Activated T-cell treated with anti-CD3 and anti-CD28 coated beads, Interleukin-2, amount 50 U/mL, for 24 hours (primary cell): Measurements from ENCODE around the gene TRABD.
"Not testable (repeated sequence)": the region's sequence is repeated elsewhere in the genome, so short reads cannot be mapped to it uniquely, and the experiment has no call there.

ENCODE experiments used
- DNase-seq: peaks from one replicate; pipeline ENCODE4 v3.0.0-alpha.2; 2020
- H3K27ac Mint-ChIP-seq: 2 replicates; pipeline ENCODE4 v1.8.0; 2020; ENCODE audit warnings: mild to moderate bottlenecking, mixed read lengths
- H3K27me3 Mint-ChIP-seq: 2 replicates; pipeline ENCODE4 v1.8.0; 2020; ENCODE audit warnings: mixed read lengths
- H3K36me3 Mint-ChIP-seq: 2 replicates; pipeline ENCODE4 v1.8.0; 2020; ENCODE audit warnings: low read depth, mixed read lengths
- H3K4me1 Mint-ChIP-seq: 2 replicates; pipeline ENCODE4 v1.8.0; 2020; ENCODE audit warnings: low read depth, mixed read lengths
- H3K4me3 Mint-ChIP-seq: 2 replicates; pipeline ENCODE4 v1.8.0; 2020; ENCODE audit warnings: mild to moderate bottlenecking, moderate library complexity, mixed read lengths
- H3K9me3 Mint-ChIP-seq: 2 replicates; pipeline ENCODE4 v1.8.0; 2020; ENCODE audit warnings: mixed read lengths

The TRABD gene

DNA sequence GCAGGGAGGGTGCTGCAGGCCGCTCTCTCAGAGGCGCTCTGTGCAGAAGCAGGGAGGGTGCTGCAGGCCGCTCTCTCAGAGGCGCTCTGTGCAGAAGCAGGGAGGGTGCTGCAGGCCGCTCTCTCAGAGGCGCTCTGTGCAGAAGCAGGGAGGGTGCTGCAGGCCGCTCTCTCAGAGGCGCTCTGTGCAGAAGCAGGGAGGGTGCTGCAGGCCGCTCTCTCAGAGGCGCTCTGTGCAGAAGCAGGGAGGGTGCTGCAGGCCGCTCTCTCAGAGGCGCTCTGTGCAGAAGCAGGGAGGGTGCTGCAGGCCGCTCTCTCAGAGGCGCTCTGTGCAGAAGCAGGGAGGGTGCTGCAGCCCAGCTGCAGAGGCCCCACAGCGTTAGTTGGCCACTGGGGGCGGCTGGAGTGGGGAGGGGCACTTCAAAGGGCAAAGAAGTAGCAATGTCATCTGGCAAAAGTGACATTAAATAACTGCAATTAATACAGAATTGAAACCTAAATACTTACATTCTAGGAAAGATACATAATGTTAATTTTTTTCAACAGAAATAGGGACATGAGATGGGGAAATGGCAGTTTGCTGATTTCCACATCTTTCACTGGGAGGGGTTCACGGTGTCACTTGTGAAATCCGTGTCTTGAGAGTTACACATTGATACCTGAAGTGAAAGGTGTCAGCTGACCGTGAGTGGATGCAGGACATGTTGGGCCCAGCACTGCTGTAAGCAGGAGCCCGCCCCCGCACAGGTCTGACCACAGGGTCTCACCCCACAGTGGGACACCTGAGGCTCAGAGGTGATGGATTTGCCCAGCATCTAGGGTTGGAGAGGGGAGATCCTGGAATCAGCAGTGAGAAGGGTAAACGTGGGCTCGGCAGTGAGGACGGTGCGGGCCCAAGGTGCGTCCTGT, 38.2 kb upstream of the TRABD start:
- H3K4me1 Mint-ChIP-seq, H3K4me3 Mint-ChIP-seq, DNase-seq, H3K27ac Mint-ChIP-seq, H3K27me3 Mint-ChIP-seq, H3K36me3 Mint-ChIP-seq, H3K9me3 Mint-ChIP-seq: not testable (repeated sequence)

DNA sequence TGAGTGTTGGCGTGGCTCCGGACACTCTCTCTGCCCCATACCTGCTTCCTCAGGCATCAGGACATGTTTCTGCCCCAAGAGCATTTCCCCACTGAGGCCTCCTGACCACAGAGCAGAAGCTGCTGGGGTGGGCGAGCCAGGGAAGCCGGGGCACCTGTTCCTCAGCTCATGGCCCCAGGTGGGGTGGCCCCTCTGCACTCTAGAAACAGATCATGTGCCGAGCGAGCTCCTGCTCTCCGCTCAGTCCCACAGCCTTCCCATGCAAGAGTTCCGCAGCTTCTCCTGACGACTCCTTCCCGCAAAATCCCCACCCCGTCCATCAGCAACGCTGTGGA, 37.6 kb upstream of the TRABD start:
- Mint-ChIP-seq H3K4me1 (peaks cover 3% of the 10 kb centered on the region), H3K27me3 (peaks cover 5% of the 10 kb centered on the region), H3K4me3 (no peak overlapping the region), H3K36me3 (no peaks in the 10 kb centered on the region), H3K27ac (no peak overlapping the region), H3K9me3 (no peaks in the 10 kb centered on the region)
- DNase-seq: no peak

DNA sequence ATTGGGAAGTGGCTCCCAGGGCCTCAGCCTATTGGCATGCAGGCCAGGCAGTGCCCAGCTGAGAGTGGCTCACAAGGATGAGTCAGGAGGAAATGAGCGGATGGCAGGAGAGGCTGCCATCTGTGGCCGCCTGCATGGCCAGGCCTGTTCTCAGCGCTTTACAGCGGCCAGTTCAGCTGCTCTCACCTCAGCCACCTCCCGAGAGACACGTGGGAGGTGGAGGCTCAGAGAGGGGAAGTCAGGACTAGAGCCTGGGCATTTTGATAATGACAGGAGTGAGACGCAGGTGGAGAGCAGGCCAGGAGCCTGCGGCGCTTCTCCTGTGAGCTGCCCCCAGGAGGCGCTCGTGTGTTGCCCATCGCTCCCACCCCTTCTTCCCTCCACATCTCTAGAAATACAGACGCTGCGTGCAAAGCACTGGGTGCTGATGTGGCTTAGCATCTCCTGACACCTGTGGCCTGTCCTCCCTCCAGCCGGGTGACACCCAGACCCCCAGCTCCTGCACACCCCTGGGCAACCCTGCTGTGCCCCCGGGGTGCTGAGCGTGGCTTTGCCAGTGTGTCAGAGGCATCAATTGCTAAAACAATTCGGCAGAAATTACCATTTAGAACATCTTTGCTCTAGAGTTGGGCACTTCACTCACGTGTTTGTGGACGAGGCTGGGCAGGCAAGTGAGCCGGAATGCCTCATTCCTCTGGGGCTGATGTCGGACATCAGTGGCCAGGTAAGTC, 36.6 kb upstream of the TRABD start:
- Mint-ChIP-seq H3K27me3 (peaks cover 3% of the 10 kb centered on the region), H3K4me3 (no peak overlapping the region), H3K9me3 (no peaks in the 10 kb centered on the region), H3K36me3 (no peaks in the 10 kb centered on the region), H3K4me1 (peaks cover 3% of the 10 kb centered on the region), H3K27ac (no peak overlapping the region)
- peak; percentile 83 for DNase-seq

DNA sequence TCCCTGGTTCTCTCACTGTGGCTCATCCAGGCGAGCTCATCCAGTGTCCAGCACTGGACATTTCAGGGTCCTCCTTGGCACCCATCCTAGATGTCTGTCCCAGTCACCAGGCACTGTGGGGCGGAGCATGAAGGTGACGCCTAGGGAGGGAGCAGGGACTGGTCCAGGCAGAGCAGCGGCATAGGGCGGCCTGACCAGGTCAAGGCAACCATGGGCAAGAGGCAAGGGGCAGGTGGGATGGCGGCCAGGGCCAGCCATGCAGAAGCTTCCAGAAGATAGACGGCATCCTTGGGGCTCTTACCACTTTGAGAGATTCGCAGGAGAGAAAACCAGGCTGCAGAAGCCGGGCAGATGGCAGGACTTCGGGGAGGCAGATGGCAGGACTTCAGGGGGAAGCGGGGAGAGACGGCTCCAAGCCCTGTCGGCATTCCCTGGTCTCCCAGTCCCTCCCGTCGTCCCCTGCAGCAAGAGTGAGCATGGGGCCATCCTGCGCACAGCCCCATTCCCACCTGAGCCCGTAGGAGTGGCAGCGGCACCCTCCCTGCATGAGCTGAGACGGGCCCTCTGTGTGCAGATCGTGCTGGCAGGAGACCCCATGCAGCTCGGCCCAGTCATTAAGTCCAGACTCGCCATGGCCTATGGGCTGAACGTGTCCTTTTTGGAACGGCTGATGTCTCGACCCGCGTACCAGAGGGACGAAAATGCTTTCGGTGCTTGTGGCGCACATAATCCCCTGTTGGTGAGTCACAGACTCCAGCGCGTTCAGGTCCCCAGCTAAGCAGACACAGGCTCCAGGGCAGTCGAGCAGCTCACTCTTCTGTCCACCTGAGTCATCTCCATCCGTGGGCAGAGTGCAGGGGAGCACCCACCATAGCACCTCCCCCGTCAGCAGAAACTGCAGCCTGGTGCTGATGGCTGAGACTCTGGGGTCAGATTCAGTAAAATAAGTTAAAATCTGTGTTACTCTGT, 35.3 kb upstream of the TRABD start:
- H3K4me1 Mint-ChIP-seq: peaks cover 3% of the 10 kb centered on the region
- peaks cover 3% of the 10 kb centered on the region for H3K27me3 Mint-ChIP-seq
- DNase-seq: no peak
- H3K36me3 Mint-ChIP-seq: no peaks in the 10 kb centered on the region
- no peak overlapping the region for H3K27ac Mint-ChIP-seq
- no peaks in the 10 kb centered on the region for H3K9me3 Mint-ChIP-seq
- no peak overlapping the region for H3K4me3 Mint-ChIP-seq

DNA sequence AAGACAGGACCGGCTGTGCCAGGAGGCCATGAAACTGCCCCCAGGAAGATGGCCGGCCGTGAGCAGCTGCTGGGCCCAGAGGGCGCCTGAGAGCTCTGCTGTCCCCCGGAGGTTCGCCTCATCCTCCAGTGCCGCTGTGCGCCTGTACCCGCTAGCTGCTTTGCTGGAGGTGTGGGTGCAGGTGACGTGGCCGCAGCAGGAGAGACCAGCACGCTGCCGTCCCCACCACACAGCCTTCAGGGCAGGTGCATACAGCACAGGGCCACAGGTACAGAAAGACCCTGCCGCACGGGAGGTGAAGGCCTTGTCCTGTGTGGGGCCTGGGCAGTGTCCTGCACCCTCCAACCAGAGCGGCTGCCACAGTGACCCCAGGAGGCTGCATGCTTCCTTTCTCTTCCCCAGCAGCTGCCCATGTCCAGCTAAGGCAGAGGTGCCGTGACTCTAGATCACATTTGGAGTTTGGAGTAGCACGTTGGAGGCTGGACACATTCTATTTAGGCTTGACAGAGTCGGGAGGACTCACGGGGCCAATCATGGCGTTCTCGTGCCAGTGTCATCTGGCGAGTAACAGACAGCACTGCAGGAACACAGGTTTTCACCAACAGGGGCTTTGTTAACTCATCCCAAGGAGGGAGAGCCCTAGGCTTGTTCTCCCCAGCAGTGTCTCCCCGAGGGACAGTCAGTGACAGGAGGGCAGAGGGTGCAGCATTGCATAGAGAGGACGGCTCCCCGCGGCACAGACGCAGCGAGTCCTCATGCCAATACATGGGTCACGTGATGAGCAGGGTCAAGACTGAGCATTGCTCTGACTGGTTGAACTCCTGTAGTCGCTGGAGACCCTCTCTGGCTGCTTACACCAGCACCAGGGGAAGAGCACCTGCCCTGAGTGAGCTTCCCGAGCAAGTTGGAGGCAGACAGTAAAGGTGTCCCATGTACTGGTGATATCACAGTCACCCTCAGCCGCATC, 33.9 kb upstream of the TRABD start:
- no peak for DNase-seq
- no peak overlapping the region for H3K4me3 Mint-ChIP-seq
- no peak overlapping the region for H3K27ac Mint-ChIP-seq
- H3K27me3 Mint-ChIP-seq: peaks cover 3% of the 10 kb centered on the region
- no peaks in the 10 kb centered on the region for H3K9me3 Mint-ChIP-seq
- peaks cover 3% of the 10 kb centered on the region for H3K4me1 Mint-ChIP-seq
- H3K36me3 Mint-ChIP-seq: no peaks in the 10 kb centered on the region

DNA sequence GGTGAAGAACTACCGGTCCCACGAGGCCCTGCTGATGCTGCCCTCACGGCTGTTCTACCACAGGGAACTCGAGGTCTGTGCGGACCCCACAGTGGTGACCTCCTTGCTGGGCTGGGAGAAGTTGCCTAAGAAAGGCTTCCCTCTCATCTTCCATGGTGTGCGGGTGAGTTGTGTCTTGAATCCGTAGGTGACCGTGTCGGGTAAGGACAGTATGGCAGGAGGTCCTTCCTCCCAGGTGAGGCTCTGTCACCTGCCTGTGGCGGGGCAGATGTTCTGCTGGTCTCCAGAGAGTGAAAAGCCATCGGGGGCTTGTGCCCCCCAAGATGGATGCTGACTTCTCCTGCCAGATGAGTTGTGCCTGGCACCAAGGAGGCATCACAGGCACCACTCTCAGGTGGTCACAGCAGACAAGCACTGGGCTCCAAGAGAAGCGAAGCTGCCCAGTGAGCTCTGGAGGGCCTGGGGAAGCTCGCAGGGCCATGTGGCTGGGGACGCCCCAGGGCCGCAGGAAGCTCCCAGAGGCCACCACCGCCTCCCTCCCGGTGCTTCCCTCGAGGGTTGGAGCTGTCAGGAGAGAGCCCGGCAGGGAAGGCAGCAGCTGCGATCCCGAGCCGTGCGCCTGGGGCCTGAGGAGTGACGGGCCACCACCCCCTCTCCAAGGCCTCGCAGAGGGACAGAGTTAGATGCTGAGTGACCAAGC, 32.5 kb upstream of the TRABD start:
- Mint-ChIP-seq H3K27ac (no peak overlapping the region), H3K27me3 (peaks cover 3% of the 10 kb centered on the region)

DNA sequence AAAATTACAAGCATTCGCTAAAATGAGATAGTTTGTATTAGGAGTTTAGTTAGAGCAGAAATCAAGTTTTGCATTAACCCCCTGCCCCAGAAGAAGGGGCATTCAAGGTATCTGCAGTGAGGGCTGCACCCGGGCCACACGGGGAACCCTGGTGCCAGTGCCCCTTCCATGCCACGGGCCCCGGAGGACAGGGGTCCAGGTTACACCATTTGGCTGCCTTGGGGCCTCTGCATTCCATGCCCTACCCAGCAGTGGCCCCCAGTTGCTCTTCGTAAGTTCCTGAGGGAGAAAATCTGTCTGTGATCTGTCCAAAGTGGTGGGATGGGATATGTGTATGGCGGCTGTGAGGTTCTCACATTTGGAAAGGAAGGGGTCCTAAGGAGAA, 32.0 kb upstream of the TRABD start:
- peaks cover 3% of the 10 kb centered on the region for H3K27me3 Mint-ChIP-seq
- peaks cover 3% of the 10 kb centered on the region for H3K4me1 Mint-ChIP-seq
- H3K9me3 Mint-ChIP-seq: no peaks in the 10 kb centered on the region
- H3K27ac Mint-ChIP-seq: no peak overlapping the region
- H3K36me3 Mint-ChIP-seq: no peaks in the 10 kb centered on the region
- H3K4me3 Mint-ChIP-seq: no peak overlapping the region
- DNase-seq: no peak

More for the DNA sequence above, 32.5 kb upstream of the TRABD start:
- DNase-seq: no peak
- no peaks in the 10 kb centered on the region for H3K36me3 Mint-ChIP-seq
- H3K4me1 Mint-ChIP-seq: peaks cover 3% of the 10 kb centered on the region
- no peaks in the 10 kb centered on the region for H3K9me3 Mint-ChIP-seq
- no peak overlapping the region for H3K4me3 Mint-ChIP-seq

DNA sequence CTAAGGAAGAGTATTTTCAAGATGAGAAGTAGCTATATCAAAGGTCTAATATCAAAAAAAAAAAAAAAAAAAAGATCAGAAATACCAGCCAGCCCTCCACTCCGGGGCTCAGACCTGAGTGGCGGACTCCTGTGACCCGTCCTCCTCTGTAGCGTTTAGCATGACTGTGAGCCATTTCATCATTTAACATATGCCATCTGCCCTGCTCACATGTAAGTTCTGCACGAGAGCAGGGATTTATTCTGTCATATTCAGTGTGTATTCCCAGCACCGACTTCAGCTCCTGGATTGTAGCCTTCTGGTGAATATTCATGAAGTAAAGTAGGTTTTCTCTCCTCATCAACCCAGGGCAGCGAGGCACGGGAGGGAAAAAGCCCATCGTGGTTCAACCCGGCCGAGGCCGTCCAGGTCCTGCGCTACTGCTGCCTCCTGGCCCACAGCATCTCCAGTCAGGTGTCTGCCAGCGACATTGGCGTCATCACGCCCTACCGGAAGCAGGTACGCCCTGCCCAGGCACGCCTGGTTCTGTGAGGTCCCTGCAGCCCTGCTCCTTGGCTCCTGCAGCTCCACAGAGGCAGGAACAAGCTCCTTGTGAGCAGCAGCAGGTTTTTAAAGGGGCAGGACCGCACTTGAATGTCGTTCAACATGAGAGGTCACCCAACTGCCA, 27.9 kb upstream of the TRABD start:
- Mint-ChIP-seq H3K36me3 (no peaks in the 10 kb centered on the region), H3K27me3 (peaks cover 15% of the 10 kb centered on the region), H3K4me3 (no peak overlapping the region), H3K4me1 (no peaks in the 10 kb centered on the region), H3K9me3 (no peaks in the 10 kb centered on the region), H3K27ac (no peak overlapping the region)
- DNase-seq: no peak

DNA sequence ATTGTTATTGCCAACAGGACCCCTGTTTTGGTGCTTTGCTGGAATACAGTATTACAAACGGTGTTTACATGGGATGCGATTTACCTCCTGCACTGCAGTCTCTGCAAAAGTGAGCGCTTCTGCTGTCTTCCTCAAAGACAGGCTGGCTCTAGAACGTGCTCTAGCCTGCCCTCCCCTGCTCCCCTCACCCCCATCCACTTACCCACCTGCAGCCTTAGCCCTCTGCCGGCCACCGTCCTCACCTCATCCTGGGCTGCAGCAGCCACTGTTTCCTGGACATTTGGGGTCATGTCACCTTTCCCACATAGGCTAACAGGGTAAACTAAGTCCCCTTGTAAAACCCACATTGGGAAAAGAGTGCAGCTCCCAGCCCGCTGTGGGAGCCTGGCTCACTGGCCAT, 24.8 kb upstream of the TRABD start:
- no peak for DNase-seq
- Mint-ChIP-seq H3K9me3 (no peaks in the 10 kb centered on the region), H3K4me1 (no peaks in the 10 kb centered on the region), H3K27me3 (peaks cover 26% of the 10 kb centered on the region), H3K27ac (no peak overlapping the region), H3K36me3 (no peaks in the 10 kb centered on the region), H3K4me3 (no peak overlapping the region)

DNA sequence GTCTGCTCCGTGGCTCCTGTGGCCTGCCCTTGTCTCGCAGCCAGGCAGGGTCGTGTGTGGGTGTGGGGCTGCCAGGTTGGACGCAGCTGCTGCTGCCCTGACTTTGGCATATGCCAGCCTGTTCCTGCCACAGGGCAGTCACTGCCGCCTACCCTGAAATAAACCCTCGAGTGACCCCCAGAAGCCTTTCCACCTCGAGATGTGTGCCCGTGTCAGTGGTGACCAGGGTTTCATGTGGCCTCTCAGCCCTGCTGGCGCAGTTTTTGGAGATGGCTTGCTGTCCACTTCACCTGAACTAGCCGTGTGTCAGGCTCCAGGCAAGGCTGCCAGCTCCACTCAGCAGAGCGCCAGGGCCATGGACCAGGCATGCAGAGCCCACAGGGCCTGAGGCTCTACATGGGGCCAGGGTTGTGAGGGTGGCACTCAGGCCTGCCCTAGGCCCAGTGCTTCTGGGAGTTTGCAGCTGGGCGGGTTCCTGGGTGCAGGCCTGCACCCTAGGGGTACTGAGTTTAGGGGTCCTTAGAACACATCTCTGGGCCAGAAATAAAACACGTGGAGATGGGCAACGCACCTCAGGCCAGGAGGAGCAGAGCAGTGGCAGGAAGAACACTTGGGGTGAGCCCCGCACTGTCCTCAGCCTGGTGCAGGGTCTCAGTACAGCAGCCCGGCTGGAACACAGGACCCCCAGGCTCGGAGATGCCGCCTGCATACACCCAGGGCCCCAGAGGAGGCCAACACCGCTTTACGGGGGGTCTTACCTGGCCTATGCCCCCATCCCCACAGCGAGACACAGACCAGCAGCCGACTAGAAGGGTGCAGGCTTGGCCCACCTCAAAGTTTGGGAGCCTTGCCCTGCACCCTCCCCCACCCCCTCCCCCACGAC, 24.0 kb upstream of the TRABD start:
- Mint-ChIP-seq H3K27me3 (peaks cover 26% of the 10 kb centered on the region), H3K4me3 (no peak overlapping the region), H3K4me1 (no peaks in the 10 kb centered on the region), H3K9me3 (no peaks in the 10 kb centered on the region), H3K27ac (no peak overlapping the region), H3K36me3 (no peaks in the 10 kb centered on the region)
- no peak for DNase-seq

DNA sequence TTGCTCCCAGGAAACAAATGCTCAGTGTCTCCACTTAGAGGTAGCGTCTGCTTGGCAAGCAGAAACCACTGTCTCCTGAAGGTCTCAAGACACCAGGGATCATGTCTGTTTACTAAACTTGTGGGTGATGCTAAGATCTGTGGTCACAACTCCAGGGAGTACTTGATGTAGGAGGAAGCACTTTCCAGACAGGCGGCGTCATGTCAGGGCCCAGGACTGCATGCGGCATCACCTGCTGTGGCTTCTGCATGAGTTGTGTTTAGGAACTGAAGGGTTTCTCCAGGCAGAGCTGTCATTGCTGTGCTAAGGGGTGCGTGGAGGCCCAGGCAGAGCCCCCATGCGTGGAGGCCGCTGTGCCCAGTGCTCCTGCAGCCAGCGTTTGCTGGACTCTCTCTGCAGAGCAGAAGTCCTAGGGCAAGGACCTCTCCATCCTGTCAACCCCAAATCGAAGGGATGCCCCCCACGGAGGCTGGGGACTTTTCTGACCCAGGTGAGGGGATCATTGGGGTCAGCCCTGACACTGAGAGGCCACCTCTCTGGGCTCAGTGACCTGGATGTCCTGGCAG, 23.2 kb upstream of the TRABD start:
- H3K27me3 Mint-ChIP-seq: peaks cover 27% of the 10 kb centered on the region
- H3K36me3 Mint-ChIP-seq: no peaks in the 10 kb centered on the region
- H3K9me3 Mint-ChIP-seq: no peaks in the 10 kb centered on the region
- DNase-seq: no peak
- no peak overlapping the region for H3K4me3 Mint-ChIP-seq
- no peak overlapping the region for H3K27ac Mint-ChIP-seq
- H3K4me1 Mint-ChIP-seq: no peaks in the 10 kb centered on the region
